Keratinocyte (primary cell): ENCODE results near the gene SPOCK3.

Experiments used
- EZH2 ChIP-seq: IDR thresholded peaks from one replicate; pipeline ENCODE4 v1.6.1; 2012; ENCODE audit warnings: inconsistent platforms, mild to moderate bottlenecking, low read length, moderate library complexity
- TF ChIP-seq, protein P1 (sequence below), 3 experiments: IDR thresholded peaks in 1 of 3; conservative IDR thresholded peaks in 1 of 3; optimal IDR thresholded peaks in 1 of 3; 2 replicates in 2 of 3; 3 replicates in 1 of 3; pipeline versions ENCODE3 to v1.5.1; 2011; ENCODE audit warnings: low read length in 3 of 3, mild to moderate bottlenecking in 3 of 3, moderate library complexity in 2 of 3, control low read depth in 1 of 3, inconsistent platforms in 1 of 3; ENCODE audit not compliant: insufficient read depth in 2 of 3; ENCODE audit errors: extremely low read depth in 1 of 3

DNA sequence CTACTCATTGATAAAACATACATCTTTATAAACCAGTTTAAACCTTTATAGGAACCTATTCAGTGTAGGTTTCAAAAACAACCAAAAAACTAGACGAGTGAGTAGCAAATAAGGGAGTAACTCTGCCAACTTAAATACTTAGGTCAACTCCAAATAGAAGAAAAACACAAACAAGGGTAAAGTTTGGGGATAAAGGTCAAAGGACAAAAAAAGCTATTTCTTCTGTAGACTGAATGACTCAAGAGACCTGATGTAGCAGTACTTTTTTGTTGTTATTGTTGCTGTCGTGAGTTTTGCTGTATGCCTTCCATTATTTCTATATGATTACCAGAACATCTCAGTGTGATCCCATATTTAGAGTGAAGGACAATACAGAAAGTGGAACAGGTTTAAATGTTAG, 199.3 kb downstream of the SPOCK3 start:
- TF ChIP-seq EZH2 = no peak
- TF ChIP-seq, protein P1, sequence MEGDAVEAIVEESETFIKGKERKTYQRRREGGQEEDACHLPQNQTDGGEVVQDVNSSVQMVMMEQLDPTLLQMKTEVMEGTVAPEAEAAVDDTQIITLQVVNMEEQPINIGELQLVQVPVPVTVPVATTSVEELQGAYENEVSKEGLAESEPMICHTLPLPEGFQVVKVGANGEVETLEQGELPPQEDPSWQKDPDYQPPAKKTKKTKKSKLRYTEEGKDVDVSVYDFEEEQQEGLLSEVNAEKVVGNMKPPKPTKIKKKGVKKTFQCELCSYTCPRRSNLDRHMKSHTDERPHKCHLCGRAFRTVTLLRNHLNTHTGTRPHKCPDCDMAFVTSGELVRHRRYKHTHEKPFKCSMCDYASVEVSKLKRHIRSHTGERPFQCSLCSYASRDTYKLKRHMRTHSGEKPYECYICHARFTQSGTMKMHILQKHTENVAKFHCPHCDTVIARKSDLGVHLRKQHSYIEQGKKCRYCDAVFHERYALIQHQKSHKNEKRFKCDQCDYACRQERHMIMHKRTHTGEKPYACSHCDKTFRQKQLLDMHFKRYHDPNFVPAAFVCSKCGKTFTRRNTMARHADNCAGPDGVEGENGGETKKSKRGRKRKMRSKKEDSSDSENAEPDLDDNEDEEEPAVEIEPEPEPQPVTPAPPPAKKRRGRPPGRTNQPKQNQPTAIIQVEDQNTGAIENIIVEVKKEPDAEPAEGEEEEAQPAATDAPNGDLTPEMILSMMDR (optimal IDR thresholded peaks at IDR 0.05 in 1 of 3, IDR thresholded peaks at IDR 0.05 in 1 of 3, conservative IDR thresholded peaks at IDR 0.05 in 1 of 3; ENCODE audit: extremely low read depth in 1 of 3, insufficient read depth in 2 of 3, low read length in 3 of 3) = no peak
